GM21515 (cell line): ENCODE data around the gene C1QBP.
"Not testable (repeated sequence)": the region's sequence is repeated elsewhere in the genome, so short reads cannot be mapped to it uniquely, and the experiment has no call there.

Experiments
- ATAC-seq: cut with Tn5 transposase; IDR thresholded peaks from one replicate; pipeline ENCODE4 v1.9.1; 2021; ENCODE audit not compliant: unreplicated experiment

C1QBP gene

DNA sequence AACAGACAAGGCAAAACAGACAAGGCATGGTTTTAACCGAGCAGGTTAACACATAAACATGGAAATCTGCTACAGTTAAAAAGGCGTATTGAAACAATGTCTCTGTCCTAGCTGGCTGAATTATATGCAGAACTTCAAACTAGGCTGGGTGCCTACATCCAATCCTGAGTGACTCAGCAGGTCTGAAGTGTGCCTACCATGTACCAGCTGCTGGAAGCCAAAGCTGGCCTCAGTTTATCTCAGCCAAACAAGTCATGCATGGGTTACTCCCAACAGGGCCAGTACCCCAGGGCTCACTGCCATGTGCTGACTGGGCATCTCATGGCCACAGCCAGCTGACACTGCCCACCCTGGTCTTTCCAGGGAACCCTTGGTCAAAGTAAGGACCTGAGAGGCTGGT is 4.0 kb downstream of the C1QBP start:
- no peak for ATAC-seq

DNA sequence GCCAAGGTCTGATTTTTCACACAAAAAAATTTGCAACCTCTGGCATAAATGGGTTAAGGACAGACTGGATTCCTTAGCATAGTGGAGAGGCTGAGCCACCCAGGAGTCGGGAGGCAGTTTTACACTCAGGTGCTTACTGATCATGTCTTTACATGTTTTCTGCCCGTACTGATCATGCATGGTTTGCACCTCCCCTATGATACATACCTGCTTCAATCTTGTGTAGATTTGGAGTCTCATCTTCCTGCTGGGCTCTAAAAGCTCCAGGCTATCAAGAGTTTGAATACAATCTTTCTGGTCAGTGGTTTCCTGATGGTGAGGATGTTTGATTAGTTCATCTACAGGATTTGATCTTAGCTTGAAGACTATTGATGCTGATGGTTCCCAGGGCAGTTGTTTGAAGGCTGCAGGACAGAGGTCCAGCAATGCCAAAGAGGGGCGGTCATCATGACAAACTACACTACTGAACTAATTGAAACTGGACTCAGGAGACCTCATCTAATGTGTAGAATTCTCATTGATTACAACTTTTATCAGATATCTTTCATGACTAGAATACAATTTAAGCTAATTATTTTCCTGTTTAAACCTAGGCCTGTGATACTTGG is 6.9 kb downstream of the C1QBP start:
- ATAC-seq: no peak

GRCh38 chr17:5431234-5431633 is 7.7 kb downstream of the C1QBP start:
- ATAC-seq: not testable (repeated sequence)

- no peak for ATAC-seq
Observed at GRCh38 chr17:5430413-5430999, 8.4 kb downstream of the C1QBP start.

DNA sequence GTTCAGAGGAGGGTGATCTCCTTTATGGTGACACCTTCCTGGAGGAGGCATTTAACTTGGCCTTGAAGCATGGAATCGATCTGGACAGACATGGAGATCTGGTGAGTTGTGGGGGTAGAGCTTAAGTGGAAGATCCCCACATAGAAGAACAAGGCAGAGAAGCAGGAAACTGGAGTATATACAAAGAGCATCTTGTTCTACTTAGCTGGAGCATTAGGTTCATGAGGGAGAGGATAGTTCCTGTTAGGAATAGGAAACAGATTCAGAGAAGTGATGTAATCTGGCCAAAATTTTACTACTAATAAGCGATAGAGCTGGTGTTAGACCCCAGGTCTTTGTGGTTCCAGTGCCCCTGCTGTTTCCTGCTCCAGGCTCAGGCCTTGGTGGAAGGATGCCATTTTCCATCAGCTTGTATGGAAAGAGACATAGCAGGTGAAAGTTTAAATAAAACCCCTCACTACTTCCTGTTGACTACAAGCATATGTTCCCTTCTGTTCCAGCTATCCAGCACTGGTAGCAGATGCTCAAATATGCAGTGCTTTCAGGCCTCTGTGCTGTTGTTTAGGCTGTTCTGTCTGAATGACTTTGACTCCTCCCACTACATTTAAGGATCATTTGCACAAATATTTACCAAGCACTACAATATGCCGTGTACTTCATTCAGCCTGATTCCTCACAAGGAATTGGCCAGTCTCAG is 9.6 kb downstream of the C1QBP start:
- no peak for ATAC-seq

DNA sequence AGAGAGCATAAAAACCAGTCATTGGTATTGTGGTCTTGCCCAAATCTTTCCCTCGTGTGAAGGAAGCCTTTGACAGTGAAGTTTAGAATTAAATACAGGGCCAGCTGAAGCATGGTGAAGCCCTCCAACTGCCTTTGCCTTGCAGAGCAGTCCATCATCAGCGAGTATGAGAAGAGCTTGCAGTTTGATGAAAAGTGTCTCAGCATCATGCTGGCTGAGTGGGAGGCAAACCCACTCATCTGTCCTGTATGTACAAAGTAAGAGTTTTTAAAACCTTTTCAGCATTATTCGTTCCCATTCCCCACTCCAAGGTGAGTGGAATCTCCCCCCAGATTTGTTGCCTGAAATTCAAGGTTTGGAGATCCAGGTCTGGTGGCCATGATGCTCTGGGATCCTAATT is 13.1 kb downstream of the C1QBP start:
- ATAC-seq: no peak

DNA sequence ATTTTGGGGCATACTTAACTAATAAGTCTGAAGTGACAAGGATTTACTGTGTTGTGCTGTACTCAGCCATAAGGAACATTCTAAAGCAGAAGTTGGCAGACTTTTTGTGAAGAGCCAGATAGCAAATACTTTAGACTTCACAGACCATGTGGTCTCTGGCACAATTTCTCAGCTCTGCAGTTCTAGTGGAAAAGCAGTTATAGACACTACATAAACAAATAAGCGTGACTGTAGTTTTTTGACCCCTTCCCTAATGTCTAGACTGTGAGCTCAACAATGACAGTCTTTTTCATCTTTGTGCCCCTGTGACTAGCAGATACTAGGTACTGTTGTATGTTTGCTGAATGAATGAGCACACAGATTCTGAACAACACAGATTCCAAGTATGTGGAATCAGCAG is 14.0 kb downstream of the C1QBP start:
- ATAC-seq: no peak

- no peak for ATAC-seq
Observed at GRCh38 chr17:5422505-5422904, 16.4 kb downstream of the C1QBP start.

DNA sequence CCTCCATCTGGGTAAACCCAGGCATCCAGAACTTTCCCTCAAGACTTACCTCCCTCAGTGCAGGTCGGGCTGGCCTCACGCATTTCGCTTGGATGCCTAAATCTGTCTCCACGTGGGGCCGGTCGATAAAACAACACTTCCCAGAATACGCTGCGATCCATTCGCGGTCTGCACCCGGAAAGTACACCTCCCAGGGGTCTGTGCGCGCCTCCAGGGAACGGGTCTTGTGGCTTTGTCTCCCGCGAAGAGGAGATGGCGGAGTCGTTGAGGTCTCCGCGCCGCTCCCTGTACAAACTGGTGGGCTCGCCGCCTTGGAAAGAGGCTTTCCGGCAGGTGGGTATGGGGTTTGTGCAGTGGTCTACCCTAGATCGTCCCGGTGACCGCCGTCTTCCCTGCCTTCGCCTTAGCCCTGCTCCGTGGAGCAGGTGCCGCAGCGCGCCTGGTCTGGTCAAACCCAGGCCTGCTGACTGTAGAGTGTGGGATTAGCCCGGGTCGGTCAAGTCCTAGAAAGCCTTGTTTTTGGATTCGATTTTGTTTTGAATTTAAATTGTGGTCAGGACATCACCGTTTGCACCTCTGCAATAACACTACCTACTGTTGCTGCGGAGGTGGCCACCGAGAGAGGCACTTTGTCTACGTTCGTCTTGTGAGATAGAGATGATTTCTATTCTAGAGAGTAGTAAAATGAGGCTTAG is 18.8 kb downstream of the C1QBP start, which contains the start of gene RPAIN:
Gene RPAIN, plus strand, starts transcription at position 224 of the 695 bp plus-strand sequence. Its CDS starts 29 bp downstream, at position 253.
- peak; percentile 48 for ATAC-seq

DNA sequence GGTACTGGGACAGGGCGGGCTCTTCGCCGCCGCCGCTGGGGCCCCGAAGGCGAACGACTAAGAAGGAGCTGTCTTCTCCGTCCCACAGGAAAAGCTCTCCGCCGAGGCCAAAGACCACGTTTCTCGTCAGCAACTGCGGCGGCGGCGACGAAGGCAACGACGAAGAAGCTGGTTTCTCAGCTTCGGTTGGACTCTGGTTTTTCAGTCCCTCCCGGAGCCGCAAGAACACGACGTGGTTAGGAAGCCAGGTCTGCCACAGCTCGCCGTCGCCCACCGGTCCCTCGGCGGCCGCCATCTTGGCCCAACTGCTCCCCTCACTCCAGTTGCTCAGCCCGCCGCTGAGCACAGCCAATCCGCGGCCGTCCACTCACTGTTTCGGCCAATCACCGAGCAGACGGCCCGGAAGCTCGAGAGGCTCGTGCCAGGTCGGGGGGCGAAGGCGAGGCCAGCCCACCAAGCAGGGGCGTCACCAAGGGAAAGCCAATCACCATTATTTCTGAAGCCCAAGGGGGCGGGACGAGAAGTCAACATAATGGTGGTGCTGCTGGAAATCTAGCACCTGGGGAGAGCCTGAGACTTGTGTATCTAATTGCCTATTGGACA is 19.5 kb downstream of the C1QBP start, which contains the start of gene NUP88:
Gene NUP88, minus strand, starts transcription at position 307 of the 603 bp plus-strand sequence. Its CDS starts 12 bp downstream, at position 295.
- peak; percentile 79 for ATAC-seq

DNA sequence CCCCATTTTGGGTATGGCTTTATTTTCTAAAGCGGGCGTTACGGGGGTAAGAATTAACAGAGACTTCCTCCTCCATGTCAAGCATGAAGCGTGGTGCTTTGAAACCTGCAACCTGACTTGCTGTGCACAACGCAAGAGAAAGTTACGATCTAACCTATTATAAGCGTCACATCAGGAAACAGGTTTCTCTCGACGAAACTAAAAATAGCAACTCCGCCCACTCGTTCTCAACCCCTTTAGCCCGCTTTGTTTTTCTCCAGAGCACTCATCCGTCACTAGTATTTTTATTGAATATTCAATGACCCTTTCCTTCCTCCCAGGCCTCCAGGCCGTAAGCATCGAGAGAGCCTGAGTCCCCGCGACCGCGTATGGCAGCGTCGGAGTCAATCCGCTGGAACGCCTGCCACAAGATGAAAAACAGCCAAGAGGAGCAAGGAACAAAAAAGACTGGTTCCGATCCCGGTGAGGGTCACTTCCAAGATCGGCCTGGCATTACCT is 20.0 kb downstream of the C1QBP start:
- ATAC-seq: peak; percentile 36

DNA sequence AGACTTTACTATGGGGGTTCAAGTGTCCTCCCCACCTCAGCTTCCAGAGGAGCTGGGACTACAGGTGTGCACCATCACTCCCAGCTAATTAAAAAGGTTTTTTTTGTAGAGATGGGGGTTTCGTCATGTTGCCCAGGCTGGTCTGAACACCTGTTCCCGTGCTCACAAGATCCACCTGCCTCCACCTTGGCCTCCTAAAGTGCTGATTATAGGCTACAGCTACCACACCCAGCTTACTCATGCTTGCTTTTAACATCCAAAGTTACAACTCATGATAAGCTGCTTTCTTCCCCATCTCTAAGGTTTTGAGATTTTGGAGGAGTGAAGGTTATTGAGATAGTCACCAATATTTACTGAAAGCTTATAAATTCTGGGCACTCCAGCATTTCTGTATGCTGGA is 22.1 kb downstream of the C1QBP start:
- ATAC-seq: no peak

GRCh38 chr17:5413682-5414081 is 25.3 kb downstream of the C1QBP start:
- no peak for ATAC-seq

- ATAC-seq: no peak
Observed at GRCh38 chr17:5410594-5411272, 28.2 kb downstream of the C1QBP start.

DNA sequence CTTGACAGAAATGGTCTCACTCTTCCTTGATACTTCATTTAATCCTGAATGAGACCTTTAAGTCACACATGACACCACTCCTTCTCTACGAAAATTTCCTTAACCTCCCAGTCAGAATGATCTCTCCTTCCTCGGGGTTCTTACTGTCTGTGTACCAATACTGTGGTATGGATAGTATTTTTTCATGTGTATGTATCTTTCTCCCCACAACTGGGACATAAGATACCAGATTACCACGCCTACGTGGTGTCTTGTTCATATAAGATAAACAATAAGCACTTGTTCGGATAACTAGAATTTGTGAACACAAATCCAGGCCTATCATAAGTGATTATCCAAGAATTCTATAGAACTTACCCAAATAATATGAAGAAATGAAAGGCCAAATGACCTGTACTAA is 30.8 kb downstream of the C1QBP start:
- ATAC-seq: no peak

- ATAC-seq: no peak
Observed at GRCh38 chr17:5405400-5405799, 33.6 kb downstream of the C1QBP start.

DNA sequence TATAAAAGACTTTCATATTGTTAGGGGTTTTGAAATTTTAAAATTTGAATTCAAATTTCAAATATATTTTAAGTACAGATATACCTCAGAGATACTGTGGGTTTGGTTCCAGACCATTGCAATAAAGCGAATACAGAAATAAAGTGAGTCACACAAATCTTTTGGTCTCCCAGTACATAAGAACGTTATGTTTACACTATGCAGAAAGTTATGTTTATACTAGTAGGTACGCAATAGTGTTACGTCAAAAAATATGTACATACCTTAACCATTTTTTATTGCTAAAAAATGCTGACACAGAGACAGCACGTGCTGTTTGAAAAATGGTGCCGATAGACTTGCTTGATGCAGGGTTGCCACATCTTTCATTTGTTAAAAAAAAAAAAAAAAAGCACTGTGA is 39.2 kb downstream of the C1QBP start:
- no peak for ATAC-seq

GRCh38 chr17:5396612-5397011 is 42.3 kb downstream of the C1QBP start:
- no peak for ATAC-seq

GRCh38 chr17:5391678-5392077 is 47.3 kb downstream of the C1QBP start:
- no peak for ATAC-seq
